HepG2 (cell line): Measurements from ENCODE around the gene GPX2. TPM values are rescaled to one million over a fixed set of nuclear protein-coding genes. Genes with fewer than 3 reads are reported as not detected.

Experiments
- ATAC-seq: fragments of 200-7000 bp; cut with Tn5 transposase; 3 replicates; pipeline ENCODE4 v1.9.1; 2020; ENCODE audit warnings: mild to moderate bottlenecking, moderate library complexity
- BruUV-seq: library from RNA; stranded (reverse); fragments of 400-500 nt; replicated peaks from 2 replicates; lab custom pipeline; 2021; lab: Mats Ljungman, UMichigan
- CTCF ChIA-PET: fragments of 300-600 bp; formaldehyde crosslinking; extraction: SDS; loops from one replicate; lab custom pipeline; 2021; ENCODE audit warnings: low total read pairs, inconsistent platforms, low intra/inter-chr PET ratio; lab: Yijun Ruan, JAX
- POLR2A ChIA-PET: fragments of 350-600 bp; sonication (Branson Sonifier 250); formaldehyde crosslinking; loops from one replicate; lab custom pipeline; 2020; ENCODE audit warnings: antibody characterized with exemption, inconsistent platforms; lab: Yijun Ruan, JAX
- DNase-seq: peaks from one replicate; pipeline ENCODE4 v3.0.0-alpha.2; 2015; ENCODE audit warnings: low spot score
- FAIRE-seq: peaks from 3 replicates; lab custom pipeline; 2011; peaks lifted over from hg19 to GRCh38; lab: Jason Lieb, UNC
- H2AFZ ChIP-seq: one replicate; pipeline ENCODE4 v1.6.1; 2011; ENCODE audit warnings: low read length, inconsistent platforms
- H3K27ac ChIP-seq: fragments of 300-600 bp; 3 replicates; pipeline ENCODE4 v1.8.0; 2011; ENCODE audit warnings: mixed run types, mild to moderate bottlenecking, mixed read lengths, low read length, inconsistent platforms; ENCODE audit not compliant: insufficient read depth; ENCODE audit errors: extremely low read length
- H3K27me3 ChIP-seq, 2 experiments: fragments of 200-600 bp in 1 of 2; 2 replicates in 1 of 2; 3 replicates in 1 of 2; pipeline versions ENCODE4 v1.6.0 to v1.8.0; 2011; ENCODE audit warnings: low read length in 2 of 2, mild to moderate bottlenecking in 2 of 2, moderate library complexity in 2 of 2, inconsistent platforms in 1 of 2; ENCODE audit not compliant: insufficient read depth in 2 of 2, control insufficient read depth in 1 of 2
- H3K36me3 ChIP-seq, 2 experiments: fragments of 200-600 bp in 1 of 2; replicated peaks in 1 of 2; 2 replicates in 1 of 2; 3 replicates in 1 of 2; pipeline versions ENCODE4 v1.5.1 to v1.8.0; 2011; ENCODE audit warnings: low read length in 2 of 2, inconsistent platforms in 1 of 2; ENCODE audit not compliant: insufficient read depth in 2 of 2, control insufficient read depth in 1 of 2
- H3K4me1 ChIP-seq: 2 replicates; pipeline ENCODE4 v1.5.1; 2012; ENCODE audit warnings: low read length, inconsistent platforms; ENCODE audit not compliant: insufficient read depth
- H3K4me2 ChIP-seq: 2 replicates; pipeline ENCODE4 v1.6.0; 2011; ENCODE audit warnings: low read depth, low read length, inconsistent platforms
- H3K4me3 ChIP-seq, 3 experiments: fragments of 200-600 bp in 1 of 3; sonication (generic), shearing (Covaris generic) in 1 of 3; replicated peaks in 1 of 3; 2 replicates each; pipeline ENCODE4 v1.5.1; 2011 to 2016; ENCODE audit warnings: low read length in 3 of 3, inconsistent platforms in 2 of 3, low read depth in 2 of 3, mild to moderate bottlenecking in 2 of 3, control low read depth in 1 of 3, mixed read lengths in 1 of 3; ENCODE audit not compliant: insufficient read depth in 1 of 3
- H3K79me2 ChIP-seq: one replicate; pipeline ENCODE4 v1.6.1; 2011; ENCODE audit warnings: low read length, inconsistent platforms; ENCODE audit not compliant: insufficient read depth
- H3K9ac ChIP-seq: 2 replicates; pipeline ENCODE4 v1.6.0; 2011; ENCODE audit warnings: mild to moderate bottlenecking, low read depth, low read length, inconsistent platforms; ENCODE audit not compliant: insufficient read depth
- H3K9me3 ChIP-seq: 2 replicates; pipeline ENCODE4 v1.5.1; 2012; ENCODE audit warnings: mild to moderate bottlenecking, low read length
- H4K20me1 ChIP-seq: 2 replicates; pipeline ENCODE4 v1.6.0; 2011; ENCODE audit warnings: inconsistent platforms, mild to moderate bottlenecking, low read length, moderate library complexity; ENCODE audit not compliant: insufficient read depth
- CBX5 ChIP-seq: sonication (generic); formaldehyde crosslinking; IDR thresholded peaks from 2 replicates; pipeline ENCODE4 v1.4.0; 2020; ENCODE audit warnings: missing genetic modification reagents, borderline replicate concordance
- CREB1 ChIP-seq, 2 experiments: fragments of 450-650 bp in 1 of 2; IDR thresholded peaks; 2 replicates each; pipeline ENCODE4 v1.6.1; 2016 to 2017; ENCODE audit warnings: control low read depth in 1 of 2, mild to moderate bottlenecking in 1 of 2, missing compliant biosample characterization in 1 of 2, missing genetic modification characterization in 1 of 2
- ESRRA ChIP-seq: sonication (generic); formaldehyde crosslinking; IDR thresholded peaks from 2 replicates; pipeline ENCODE4 v1.5.1; 2020; ENCODE audit warnings: mild to moderate bottlenecking, low read depth, missing genetic modification reagents
- EZH2 ChIP-seq: conservative IDR thresholded peaks from 2 replicates; pipeline ENCODE4 v1.6.1; 2012; ENCODE audit warnings: mild to moderate bottlenecking, low read depth, low read length, moderate library complexity
- FOSL2 ChIP-seq: sonication (generic); formaldehyde crosslinking; IDR thresholded peaks from 2 replicates; pipeline ENCODE4 v1.4.0; 2020; ENCODE audit warnings: missing genetic modification reagents
- NFYB ChIP-seq: sonication (generic); formaldehyde crosslinking; IDR thresholded peaks from 2 replicates; pipeline ENCODE4 v1.4.0; 2020; ENCODE audit warnings: missing genetic modification reagents
- POLR2G ChIP-seq: fragments of 200-400 bp; formaldehyde crosslinking; IDR thresholded peaks from 2 replicates; pipeline ENCODE4 v1.6.1; 2018; ENCODE audit warnings: mild to moderate bottlenecking, low read depth, low read length, moderate library complexity
- SAP130 ChIP-seq: IDR thresholded peaks from 2 replicates; pipeline ENCODE4 v1.6.1; 2016; ENCODE audit warnings: low read depth
- SMARCC2 ChIP-seq: fragments of 450-650 bp; IDR thresholded peaks from 2 replicates; pipeline ENCODE4 v1.6.1; 2017; ENCODE audit warnings: antibody characterized with exemption, mild to moderate bottlenecking
- YEATS4 ChIP-seq: sonication (generic); formaldehyde crosslinking; IDR thresholded peaks from 2 replicates; pipeline ENCODE4 v1.4.0; 2020; ENCODE audit warnings: missing genetic modification reagents, borderline replicate concordance
- ZNF230 ChIP-seq: sonication (generic); formaldehyde crosslinking; IDR thresholded peaks from 2 replicates; pipeline ENCODE4 v1.4.0; 2020; ENCODE audit warnings: mild to moderate bottlenecking, missing genetic modification reagents
- ZNF44 ChIP-seq: sonication (generic); formaldehyde crosslinking; IDR thresholded peaks from 2 replicates; pipeline ENCODE4 v1.5.1; 2020; ENCODE audit warnings: mild to moderate bottlenecking, missing genetic modification reagents
- ZNF772 ChIP-seq: sonication (generic); formaldehyde crosslinking; IDR thresholded peaks from 2 replicates; pipeline ENCODE4 v1.5.0; 2020; ENCODE audit warnings: mild to moderate bottlenecking, missing genetic modification reagents
- ZNF790 ChIP-seq: sonication (generic); formaldehyde crosslinking; IDR thresholded peaks from 2 replicates; pipeline ENCODE4 v1.8.0; 2022; ENCODE audit warnings: missing genetic modification reagents, mild to moderate bottlenecking, borderline replicate concordance
- ZSCAN12 ChIP-seq: sonication (generic); formaldehyde crosslinking; IDR thresholded peaks from 2 replicates; pipeline ENCODE4 v1.9.0; 2021; ENCODE audit warnings: mild to moderate bottlenecking, missing genetic modification reagents
- WGBS: methylation state at CpG from one replicate; pipeline ENCODE4 v1.1.6; 2017; ENCODE audit warnings: low lambda C conversion rate; 5-methylcytosine and 5-hydroxymethylcytosine counted together
- in situ Hi-C: cut with HindIII; loops from 2 replicates; pipeline ENCODE4 v1.10.0; 2017; ENCODE audit warnings: low pct_unique_long_range_greater_than_20kb; ENCODE audit not compliant: extremely low pct_ligation_motif_present
- intact Hi-C: fragments of 100-400 bp; cut with micrococcal nuclease; formaldehyde crosslinking; loops from one replicate; pipeline ENCODE4 v1.10.0; 2022; ENCODE audit not compliant: unreplicated experiment
- polyA plus RNA-seq, 8 experiments: library from polyadenylated mRNA; depleted of rRNA in 3 of 8; stranded (reverse) in 7 of 8; unstranded in 1 of 8; fragments of >200 nt; fragmentation: Illumina TruSeq in 4 of 8; extraction: Trizol in 4 of 8; gene quantifications; 2 replicates each; pipeline versions ENCODE4 v1.2.1 to v1.2.3, GENCODE V29; 2011 to 2016; ENCODE audit warnings: low read depth in 4 of 8, missing spikeins in 1 of 8, mixed read lengths in 1 of 8; ENCODE audit not compliant: insufficient read depth in 1 of 8
- total RNA-seq, 5 experiments: library from RNA; depleted of rRNA; stranded (reverse); fragments of >200 nt; fragmentation: Illumina TruSeq; extraction: Trizol; gene quantifications; 2 replicates each; pipeline ENCODE4 v1.2.3, GENCODE V29; 2016; ENCODE audit warnings: low read depth in 1 of 5
- TF ChIP-seq, protein P1 (sequence below): sonication (generic); formaldehyde crosslinking; IDR thresholded peaks from 2 replicates; pipeline ENCODE4; 2020; ENCODE audit warnings: missing genetic modification reagents, mild to moderate bottlenecking, borderline replicate concordance
- TF ChIP-seq, protein P2 (sequence below), 2 experiments: sonication (generic) in 1 of 2; formaldehyde crosslinking in 1 of 2; IDR thresholded peaks; 2 replicates each; pipeline versions ENCODE4 v1.4.0 to v1.6.1; 2016 to 2020; ENCODE audit warnings: borderline replicate concordance in 1 of 2, low read depth in 1 of 2, mild to moderate bottlenecking in 1 of 2, missing genetic modification reagents in 1 of 2

The GPX2 gene
- total and polyA plus RNA-seq, 2 of the 13 experiments (the other 11 are each of a cell fraction or from before 2014, with no cell fraction given), result 526 to 674 TPM

DNA sequence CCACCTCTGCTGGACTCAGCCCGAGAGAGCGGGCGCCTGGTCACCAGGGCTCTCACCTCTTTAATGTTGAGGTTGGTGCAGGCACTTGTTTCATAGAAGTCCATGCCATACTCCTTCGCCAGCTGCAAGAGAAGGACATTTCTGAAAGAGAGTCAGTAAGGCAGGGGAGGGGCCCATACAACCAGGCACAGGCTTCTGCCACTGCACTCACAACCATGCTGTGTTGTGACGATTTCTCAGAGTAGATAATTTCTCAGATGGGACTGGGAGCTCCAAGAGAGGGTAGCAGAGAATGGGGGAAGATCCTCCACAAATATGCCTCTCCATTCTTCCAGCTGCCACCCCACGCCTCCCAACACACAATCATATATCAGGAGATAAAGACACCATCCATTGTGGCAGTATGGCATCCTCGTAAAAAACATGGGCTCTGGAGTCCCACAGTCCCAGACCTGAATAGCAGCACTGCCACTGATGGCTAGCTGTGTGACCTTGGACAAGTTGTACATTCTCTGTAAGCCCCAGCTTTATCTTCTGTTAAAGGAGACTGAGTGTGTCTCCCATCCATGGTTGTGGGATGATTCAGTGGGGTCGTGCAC, 6.2 kb upstream of the GPX2 start:
- Histone ChIP-seq H3K9me3 (no peaks in the 10 kb centered on the region), H3K9ac (no peak overlapping the region; the same call in 1 of the 2 replicates), H3K27ac (peak overlapping the region; percentile 79), H3K27me3 (no peaks in the 10 kb centered on the region), H3K36me3 (peaks cover 0 to 5% of the 10 kb centered on the region in 2 experiments; a peak in 1 of 5 replicates), H2AFZ (no peak overlapping the region), H3K79me2 (no peaks in the 10 kb centered on the region), H3K4me1 (peaks cover 57% of the 10 kb centered on the region), H4K20me1 (no peaks in the 10 kb centered on the region), H3K4me2 (peak overlapping the region; percentile 78), H3K4me3 (peak overlapping the region in 1 of 3 experiments; percentile 54; a peak in 3 of 6 replicates)
- 37% methylated on average over 8 of the region's 8 CpGs for WGBS
- in situ Hi-C loops (no loop called here), intact Hi-C loops (no loop called here)
- BruUV-seq, result no TSS peak
- DNase-seq (peak; percentile 35), ATAC-seq (peak; percentile 55), FAIRE-seq (peak; percentile 15)
- CTCF ChIA-PET, result no interaction called here
- POLR2A ChIA-PET, result interaction anchor here (0.7 to 2.3 kb wide), 9 partner anchors 9 to 38 kb away, joined by 3 to 31 read pairs (median 4); partner anchors contain the start of gene FNTB
- TF ChIP-seq POLR2G (peak; percentile 47; the same call in 1 of the 2 replicates), ZNF230 (CRISPR knock-in tag) (0 out of 2 replicates have a peak, but pooled peaks have one; percentile 21), CREB1 (IDR thresholded peaks at IDR 0.05) (no peak), CREB1 (CRISPR knock-in tag; IDR thresholded peaks at IDR 0.05) (no peak), ZNF790 (no peak), ESRRA (CRISPR knock-in tag) (0 out of 2 replicates have a peak, but pooled peaks have one; percentile 48), EZH2 (no peak), SAP130 (CRISPR knock-in tag) (peak; percentile 5; the same call in 1 of the 2 replicates), YEATS4 (CRISPR knock-in tag) (no peak), ZSCAN12 (no peak), ZNF44 (CRISPR knock-in tag) (no peak), FOSL2 (peak; percentile 46; the same call in 1 of the 2 replicates), SMARCC2 (no peak), NFYB (CRISPR knock-in tag) (no peak), CBX5 (CRISPR knock-in tag) (no peak), ZNF772 (CRISPR knock-in tag) (0 out of 2 replicates have a peak, but pooled peaks have one; percentile 66)
- TF ChIP-seq, protein P1, sequence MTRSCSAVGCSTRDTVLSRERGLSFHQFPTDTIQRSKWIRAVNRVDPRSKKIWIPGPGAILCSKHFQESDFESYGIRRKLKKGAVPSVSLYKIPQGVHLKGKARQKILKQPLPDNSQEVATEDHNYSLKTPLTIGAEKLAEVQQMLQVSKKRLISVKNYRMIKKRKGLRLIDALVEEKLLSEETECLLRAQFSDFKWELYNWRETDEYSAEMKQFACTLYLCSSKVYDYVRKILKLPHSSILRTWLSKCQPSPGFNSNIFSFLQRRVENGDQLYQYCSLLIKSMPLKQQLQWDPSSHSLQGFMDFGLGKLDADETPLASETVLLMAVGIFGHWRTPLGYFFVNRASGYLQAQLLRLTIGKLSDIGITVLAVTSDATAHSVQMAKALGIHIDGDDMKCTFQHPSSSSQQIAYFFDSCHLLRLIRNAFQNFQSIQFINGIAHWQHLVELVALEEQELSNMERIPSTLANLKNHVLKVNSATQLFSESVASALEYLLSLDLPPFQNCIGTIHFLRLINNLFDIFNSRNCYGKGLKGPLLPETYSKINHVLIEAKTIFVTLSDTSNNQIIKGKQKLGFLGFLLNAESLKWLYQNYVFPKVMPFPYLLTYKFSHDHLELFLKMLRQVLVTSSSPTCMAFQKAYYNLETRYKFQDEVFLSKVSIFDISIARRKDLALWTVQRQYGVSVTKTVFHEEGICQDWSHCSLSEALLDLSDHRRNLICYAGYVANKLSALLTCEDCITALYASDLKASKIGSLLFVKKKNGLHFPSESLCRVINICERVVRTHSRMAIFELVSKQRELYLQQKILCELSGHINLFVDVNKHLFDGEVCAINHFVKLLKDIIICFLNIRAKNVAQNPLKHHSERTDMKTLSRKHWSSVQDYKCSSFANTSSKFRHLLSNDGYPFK (CRISPR knock-in tag), result no peak
- TF ChIP-seq, protein P2, sequence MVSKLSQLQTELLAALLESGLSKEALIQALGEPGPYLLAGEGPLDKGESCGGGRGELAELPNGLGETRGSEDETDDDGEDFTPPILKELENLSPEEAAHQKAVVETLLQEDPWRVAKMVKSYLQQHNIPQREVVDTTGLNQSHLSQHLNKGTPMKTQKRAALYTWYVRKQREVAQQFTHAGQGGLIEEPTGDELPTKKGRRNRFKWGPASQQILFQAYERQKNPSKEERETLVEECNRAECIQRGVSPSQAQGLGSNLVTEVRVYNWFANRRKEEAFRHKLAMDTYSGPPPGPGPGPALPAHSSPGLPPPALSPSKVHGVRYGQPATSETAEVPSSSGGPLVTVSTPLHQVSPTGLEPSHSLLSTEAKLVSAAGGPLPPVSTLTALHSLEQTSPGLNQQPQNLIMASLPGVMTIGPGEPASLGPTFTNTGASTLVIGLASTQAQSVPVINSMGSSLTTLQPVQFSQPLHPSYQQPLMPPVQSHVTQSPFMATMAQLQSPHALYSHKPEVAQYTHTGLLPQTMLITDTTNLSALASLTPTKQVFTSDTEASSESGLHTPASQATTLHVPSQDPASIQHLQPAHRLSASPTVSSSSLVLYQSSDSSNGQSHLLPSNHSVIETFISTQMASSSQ (IDR thresholded peaks at IDR 0.05; ENCODE audit: low read depth), result no peak
- TF ChIP-seq, protein P2 (CRISPR knock-in tag; IDR thresholded peaks at IDR 0.05; ENCODE audit: borderline replicate concordance), result 0 out of 2 replicates have a peak, but pooled peaks have one; percentile 9
